ENCODE data around the gene RGS6. TPM values are rescaled to one million over a fixed set of nuclear protein-coding genes. Genes with fewer than 3 reads are reported as not detected.

RGS6 gene
- total and polyA plus RNA-seq, 2 of the 4 experiments (the other 2 are of a cell fraction) = not detected

DNA sequence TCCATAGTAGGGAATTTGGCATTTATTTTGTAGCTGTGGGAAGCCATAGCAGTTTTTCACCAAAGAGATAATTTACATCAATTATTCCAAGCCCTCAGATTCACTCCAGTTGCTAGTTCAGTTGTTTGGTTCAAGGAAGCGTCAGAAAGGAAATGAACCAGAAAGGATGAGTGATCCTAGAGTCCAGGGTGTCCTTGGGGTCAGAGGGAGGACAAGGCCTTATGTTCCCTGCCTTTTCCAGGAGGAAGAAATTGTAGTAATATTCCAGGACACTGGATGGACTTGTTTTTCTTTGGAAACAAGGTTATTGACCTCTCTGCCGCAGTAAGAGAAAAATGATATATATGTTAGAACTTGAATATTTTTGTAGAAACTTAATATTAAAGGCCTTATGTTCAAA is 409.5 kb downstream of the RGS6 start:
- Histone ChIP-seq H3K4ac (ENCODE audit: low read depth, low read length) (no peak overlapping the region), H3K9me3 (ENCODE audit: control insufficient read depth, insufficient read depth, low read length) (no peaks in the 10 kb centered on the region), H3K9ac (ENCODE audit: low read depth, low read length) (no peak overlapping the region), H3K79me1 (ENCODE audit: low read depth in 1 of 2, low read length in 2 of 2) (no peaks in the 10 kb centered on the region), H4K20me1 (ENCODE audit: insufficient read depth, low read length) (no peaks in the 10 kb centered on the region), H3K4me2 (ENCODE audit: low read depth, low read length) (no peak overlapping the region), H3K4me1 (ENCODE audit: control insufficient read depth, insufficient read depth, low read length) (no peaks in the 10 kb centered on the region), H2BK15ac (ENCODE audit: low read depth, low read length) (no peak overlapping the region), H2AFZ (replicated peaks; ENCODE audit: low read length, poor library complexity) (no peak overlapping the region), H4K5ac (ENCODE audit: low read depth, low read length) (no peak overlapping the region), H2AK9ac (replicated peaks; ENCODE audit: low read depth, low read length, poor library complexity) (no peak overlapping the region), H2AK5ac (ENCODE audit: low read depth, low read length) (no peak overlapping the region), H3K56ac (ENCODE audit: extremely low read depth, insufficient read depth, low read length) (no peak overlapping the region), H2BK20ac (ENCODE audit: low read depth, low read length) (no peak overlapping the region), H2BK5ac (ENCODE audit: low read depth, low read length, poor library complexity, severe bottlenecking) (no peak overlapping the region), H3K4me3 (ENCODE audit: insufficient read depth, low read depth, low read length) (no peak overlapping the region), H3K23ac (ENCODE audit: low read depth, low read length) (no peak overlapping the region), H3K27me3 (ENCODE audit: control insufficient read depth, insufficient read depth, low read length) (no peaks in the 10 kb centered on the region), H4K91ac (ENCODE audit: insufficient read depth, low read depth, low read length) (no peak overlapping the region), H3K14ac (replicated peaks; ENCODE audit: low read depth, low read length) (no peak overlapping the region), H4K8ac (ENCODE audit: low read depth in 2 of 2, low read length in 2 of 2) (no peak overlapping the region), H3K36me3 (ENCODE audit: control insufficient read depth, insufficient read depth, low read length) (no peaks in the 10 kb centered on the region), H3K27ac (ENCODE audit: insufficient read depth, low read length) (no peak overlapping the region), H3K9me1 (ENCODE audit: insufficient read depth, low read length) (no peaks in the 10 kb centered on the region), H2BK120ac (ENCODE audit: low read depth, low read length) (no peak overlapping the region), H3K18ac (ENCODE audit: low read depth, low read length) (no peak overlapping the region)
- no TSS peak for BruUV-seq (replicated peaks)
- dilution Hi-C loops (cut with HindIII; ENCODE audit: low sequenced_read_pairs, unreplicated experiment) = no loop called here
- ChIA-PET POLR2A (ENCODE audit: unreplicated experiment) (no interaction called here), CTCF (no interaction called here)
- WGBS, 2 experiments (ENCODE audit: extremely low coverage in 2 of 2, insufficient read length in 1 of 2) = no CpG with 5 or more reads among the region's 2 CpGs
- intact Hi-C loops (cut with micrococcal nuclease) = no loop called here
- ATAC-seq (ENCODE audit: low read depth) (no peak), DNase-seq (no peak)
- TF ChIP-seq, protein P1, sequence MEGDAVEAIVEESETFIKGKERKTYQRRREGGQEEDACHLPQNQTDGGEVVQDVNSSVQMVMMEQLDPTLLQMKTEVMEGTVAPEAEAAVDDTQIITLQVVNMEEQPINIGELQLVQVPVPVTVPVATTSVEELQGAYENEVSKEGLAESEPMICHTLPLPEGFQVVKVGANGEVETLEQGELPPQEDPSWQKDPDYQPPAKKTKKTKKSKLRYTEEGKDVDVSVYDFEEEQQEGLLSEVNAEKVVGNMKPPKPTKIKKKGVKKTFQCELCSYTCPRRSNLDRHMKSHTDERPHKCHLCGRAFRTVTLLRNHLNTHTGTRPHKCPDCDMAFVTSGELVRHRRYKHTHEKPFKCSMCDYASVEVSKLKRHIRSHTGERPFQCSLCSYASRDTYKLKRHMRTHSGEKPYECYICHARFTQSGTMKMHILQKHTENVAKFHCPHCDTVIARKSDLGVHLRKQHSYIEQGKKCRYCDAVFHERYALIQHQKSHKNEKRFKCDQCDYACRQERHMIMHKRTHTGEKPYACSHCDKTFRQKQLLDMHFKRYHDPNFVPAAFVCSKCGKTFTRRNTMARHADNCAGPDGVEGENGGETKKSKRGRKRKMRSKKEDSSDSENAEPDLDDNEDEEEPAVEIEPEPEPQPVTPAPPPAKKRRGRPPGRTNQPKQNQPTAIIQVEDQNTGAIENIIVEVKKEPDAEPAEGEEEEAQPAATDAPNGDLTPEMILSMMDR (conservative IDR thresholded peaks at IDR 0.05; ENCODE audit: low read depth, low read length) = no peak
- TF ChIP-seq MAZ (IDR thresholded peaks at IDR 0.05; ENCODE audit: borderline replicate concordance, low read depth, low read length) (no peak), NFE2L2 (IDR thresholded peaks at IDR 0.05; ENCODE audit: low read depth, low read length) (no peak), CEBPB (IDR thresholded peaks at IDR 0.05; ENCODE audit: low read depth, low read length) (no peak), SMC3 (IDR thresholded peaks at IDR 0.05; ENCODE audit: low read depth, low read length) (no peak), MAFK (IDR thresholded peaks at IDR 0.05; ENCODE audit: low read depth, low read length) (no peak)
- in situ Hi-C loops (cut with MboI; ENCODE audit: low sequenced_read_pairs) = no loop called here
